HepG2 (cell line): ENCODE data around the gene SPDYE4. TPM values are rescaled to one million over a fixed set of nuclear protein-coding genes. Genes with fewer than 3 reads are reported as not detected.

Experiments used
- ATAC-seq: fragments of 200-7000 bp; cut with Tn5 transposase; 3 replicates; pipeline ENCODE4 v1.9.1; 2020; ENCODE audit warnings: mild to moderate bottlenecking, moderate library complexity
- BruUV-seq: library from RNA; stranded (reverse); fragments of 400-500 nt; replicated peaks from 2 replicates; lab custom pipeline; 2021; lab: Mats Ljungman, UMichigan
- CTCF ChIA-PET: fragments of 300-600 bp; formaldehyde crosslinking; extraction: SDS; loops from one replicate; lab custom pipeline; 2021; ENCODE audit warnings: low total read pairs, inconsistent platforms, low intra/inter-chr PET ratio; lab: Yijun Ruan, JAX
- POLR2A ChIA-PET: fragments of 350-600 bp; sonication (Branson Sonifier 250); formaldehyde crosslinking; loops from one replicate; lab custom pipeline; 2020; ENCODE audit warnings: antibody characterized with exemption, inconsistent platforms; lab: Yijun Ruan, JAX
- DNase-seq: peaks from one replicate; pipeline ENCODE4 v3.0.0-alpha.2; 2015; ENCODE audit warnings: low spot score
- FAIRE-seq: peaks from 3 replicates; lab custom pipeline; 2011; peaks lifted over from hg19 to GRCh38; lab: Jason Lieb, UNC
- H2AFZ ChIP-seq: one replicate; pipeline ENCODE4 v1.6.1; 2011; ENCODE audit warnings: low read length, inconsistent platforms
- H3K27ac ChIP-seq: fragments of 300-600 bp; 3 replicates; pipeline ENCODE4 v1.8.0; 2011; ENCODE audit warnings: mixed run types, mild to moderate bottlenecking, mixed read lengths, low read length, inconsistent platforms; ENCODE audit not compliant: insufficient read depth; ENCODE audit errors: extremely low read length
- H3K27me3 ChIP-seq, 2 experiments: fragments of 200-600 bp in 1 of 2; 2 replicates in 1 of 2; 3 replicates in 1 of 2; pipeline versions ENCODE4 v1.6.0 to v1.8.0; 2011; ENCODE audit warnings: low read length in 2 of 2, mild to moderate bottlenecking in 2 of 2, moderate library complexity in 2 of 2, inconsistent platforms in 1 of 2; ENCODE audit not compliant: insufficient read depth in 2 of 2, control insufficient read depth in 1 of 2
- H3K36me3 ChIP-seq, 2 experiments: fragments of 200-600 bp in 1 of 2; replicated peaks in 1 of 2; 2 replicates in 1 of 2; 3 replicates in 1 of 2; pipeline versions ENCODE4 v1.5.1 to v1.8.0; 2011; ENCODE audit warnings: low read length in 2 of 2, inconsistent platforms in 1 of 2; ENCODE audit not compliant: insufficient read depth in 2 of 2, control insufficient read depth in 1 of 2
- H3K4me1 ChIP-seq: 2 replicates; pipeline ENCODE4 v1.5.1; 2012; ENCODE audit warnings: low read length, inconsistent platforms; ENCODE audit not compliant: insufficient read depth
- H3K4me2 ChIP-seq: 2 replicates; pipeline ENCODE4 v1.6.0; 2011; ENCODE audit warnings: low read depth, low read length, inconsistent platforms
- H3K4me3 ChIP-seq, 3 experiments: fragments of 200-600 bp in 1 of 3; sonication (generic), shearing (Covaris generic) in 1 of 3; replicated peaks in 1 of 3; 2 replicates each; pipeline ENCODE4 v1.5.1; 2011 to 2016; ENCODE audit warnings: low read length in 3 of 3, inconsistent platforms in 2 of 3, low read depth in 2 of 3, mild to moderate bottlenecking in 2 of 3, control low read depth in 1 of 3, mixed read lengths in 1 of 3; ENCODE audit not compliant: insufficient read depth in 1 of 3
- H3K79me2 ChIP-seq: one replicate; pipeline ENCODE4 v1.6.1; 2011; ENCODE audit warnings: low read length, inconsistent platforms; ENCODE audit not compliant: insufficient read depth
- H3K9ac ChIP-seq: 2 replicates; pipeline ENCODE4 v1.6.0; 2011; ENCODE audit warnings: mild to moderate bottlenecking, low read depth, low read length, inconsistent platforms; ENCODE audit not compliant: insufficient read depth
- H3K9me3 ChIP-seq: 2 replicates; pipeline ENCODE4 v1.5.1; 2012; ENCODE audit warnings: mild to moderate bottlenecking, low read length
- H4K20me1 ChIP-seq: 2 replicates; pipeline ENCODE4 v1.6.0; 2011; ENCODE audit warnings: inconsistent platforms, mild to moderate bottlenecking, low read length, moderate library complexity; ENCODE audit not compliant: insufficient read depth
- IKZF1 ChIP-seq: fragments of 450-650 bp; IDR thresholded peaks from 2 replicates; pipeline ENCODE4 v1.7.1; 2016
- STAG1 ChIP-seq: sonication (generic); formaldehyde crosslinking; IDR thresholded peaks from 2 replicates; pipeline ENCODE4 v1.4.0; 2020; ENCODE audit warnings: missing genetic modification reagents
- XRCC5 ChIP-seq: fragments of 200-400 bp; formaldehyde crosslinking; optimal IDR thresholded peaks from 2 replicates; pipeline ENCODE3; 2017; ENCODE audit warnings: mild to moderate bottlenecking, low read length
- WGBS: methylation state at CpG from one replicate; pipeline ENCODE4 v1.1.6; 2017; ENCODE audit warnings: low lambda C conversion rate; 5-methylcytosine and 5-hydroxymethylcytosine counted together
- in situ Hi-C: cut with HindIII; loops from 2 replicates; pipeline ENCODE4 v1.10.0; 2017; ENCODE audit warnings: low pct_unique_long_range_greater_than_20kb; ENCODE audit not compliant: extremely low pct_ligation_motif_present
- intact Hi-C: fragments of 100-400 bp; cut with micrococcal nuclease; formaldehyde crosslinking; loops from one replicate; pipeline ENCODE4 v1.10.0; 2022; ENCODE audit not compliant: unreplicated experiment
- polyA plus RNA-seq, 8 experiments: library from polyadenylated mRNA; depleted of rRNA in 3 of 8; stranded (reverse) in 7 of 8; unstranded in 1 of 8; fragments of >200 nt; fragmentation: Illumina TruSeq in 4 of 8; extraction: Trizol in 4 of 8; gene quantifications; 2 replicates each; pipeline versions ENCODE4 v1.2.1 to v1.2.3, GENCODE V29; 2011 to 2016; ENCODE audit warnings: low read depth in 4 of 8, missing spikeins in 1 of 8, mixed read lengths in 1 of 8; ENCODE audit not compliant: insufficient read depth in 1 of 8
- total RNA-seq, 5 experiments: library from RNA; depleted of rRNA; stranded (reverse); fragments of >200 nt; fragmentation: Illumina TruSeq; extraction: Trizol; gene quantifications; 2 replicates each; pipeline ENCODE4 v1.2.3, GENCODE V29; 2016; ENCODE audit warnings: low read depth in 1 of 5
- TF ChIP-seq, protein P1 (sequence below): fragments of 450-650 bp; IDR thresholded peaks from 2 replicates; pipeline ENCODE4 v1.6.1; 2016
- TF ChIP-seq, protein P2 (sequence below): sonication (generic); formaldehyde crosslinking; IDR thresholded peaks from 2 replicates; pipeline ENCODE4 v1.5.0; 2020; ENCODE audit warnings: mild to moderate bottlenecking, missing genetic modification reagents, moderate library complexity

The SPDYE4 gene
- total and polyA plus RNA-seq, 2 of the 13 experiments (the other 11 are each of a cell fraction or from before 2014, with no cell fraction given) = not detected

DNA sequence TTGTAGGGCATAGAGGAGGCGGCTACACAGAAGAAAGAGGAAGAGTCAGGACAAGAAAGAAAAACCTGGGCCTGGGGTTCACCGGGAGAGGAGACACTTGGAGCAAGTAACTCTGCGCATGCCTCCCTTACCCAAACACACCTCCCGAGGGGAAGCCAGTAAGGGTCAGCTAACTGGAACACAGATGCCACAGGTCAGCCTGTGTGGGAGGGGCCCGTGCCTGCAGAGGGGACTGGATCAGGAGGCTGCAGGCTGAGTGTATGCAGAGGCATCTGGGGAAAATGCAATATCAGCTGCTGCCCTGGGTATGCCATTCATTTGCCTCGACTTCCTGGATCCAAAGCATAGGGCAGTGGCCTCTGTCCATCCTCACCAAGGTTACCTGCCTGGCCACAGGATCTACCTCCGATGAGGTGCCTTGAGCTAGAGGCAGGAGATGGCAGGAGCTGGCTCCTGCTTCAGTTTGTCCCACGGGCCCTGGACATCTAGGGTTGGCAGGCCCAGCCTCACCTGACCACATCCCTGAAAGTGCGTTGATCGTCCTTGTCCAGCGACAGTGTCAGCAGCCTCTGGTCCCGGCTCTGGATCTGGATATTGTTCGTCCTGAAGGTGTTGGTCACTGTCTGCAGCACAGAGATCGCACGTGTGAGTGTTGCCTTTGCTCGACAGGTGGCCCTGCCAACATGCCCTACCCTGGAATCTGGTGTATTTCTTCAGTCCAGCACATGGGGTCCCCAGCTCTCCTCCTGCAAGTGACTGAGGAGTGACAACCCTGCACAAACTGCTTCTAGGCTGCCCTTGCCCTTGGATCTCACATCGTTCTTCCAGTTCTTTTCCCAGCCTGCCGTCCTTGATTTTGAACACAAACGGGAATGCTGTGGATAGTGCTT lies 45.4 kb upstream of the SPDYE4 start:
- 14% methylated on average over 7 of the region's 19 CpGs for WGBS
- ChIA-PET POLR2A (no interaction called here), CTCF (interaction anchor here (1.7 kb wide), 1 partner anchor 91 kb away, joined by 4 read pairs; no protein-coding TSS in a partner anchor)
- no peaks in the 10 kb centered on the region for H3K36me3 ChIP-seq
- no peak for FAIRE-seq
- no peaks in the 10 kb centered on the region for H4K20me1 ChIP-seq
- no peaks in the 10 kb centered on the region for H3K9me3 ChIP-seq
- H3K79me2 ChIP-seq = no peaks in the 10 kb centered on the region
- no peak overlapping the region for H3K4me3 ChIP-seq
- TF ChIP-seq IKZF1 (no peak), STAG1 (CRISPR knock-in tag) (peak; percentile 44; the same call in 1 of the 2 replicates), XRCC5 (peak; percentile 27)
- TF ChIP-seq, protein P1, sequence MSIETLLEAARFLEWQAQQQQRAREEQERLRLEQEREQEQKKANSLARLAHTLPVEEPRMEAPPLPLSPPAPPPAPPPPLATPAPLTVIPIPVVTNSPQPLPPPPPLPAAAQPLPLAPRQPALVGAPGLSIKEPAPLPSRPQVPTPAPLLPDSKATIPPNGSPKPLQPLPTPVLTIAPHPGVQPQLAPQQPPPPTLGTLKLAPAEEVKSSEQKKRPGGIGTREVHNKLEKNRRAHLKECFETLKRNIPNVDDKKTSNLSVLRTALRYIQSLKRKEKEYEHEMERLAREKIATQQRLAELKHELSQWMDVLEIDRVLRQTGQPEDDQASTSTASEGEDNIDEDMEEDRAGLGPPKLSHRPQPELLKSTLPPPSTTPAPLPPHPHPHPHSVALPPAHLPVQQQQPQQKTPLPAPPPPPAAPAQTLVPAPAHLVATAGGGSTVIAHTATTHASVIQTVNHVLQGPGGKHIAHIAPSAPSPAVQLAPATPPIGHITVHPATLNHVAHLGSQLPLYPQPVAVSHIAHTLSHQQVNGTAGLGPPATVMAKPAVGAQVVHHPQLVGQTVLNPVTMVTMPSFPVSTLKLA = peak; percentile 57
- TF ChIP-seq, protein P2, sequence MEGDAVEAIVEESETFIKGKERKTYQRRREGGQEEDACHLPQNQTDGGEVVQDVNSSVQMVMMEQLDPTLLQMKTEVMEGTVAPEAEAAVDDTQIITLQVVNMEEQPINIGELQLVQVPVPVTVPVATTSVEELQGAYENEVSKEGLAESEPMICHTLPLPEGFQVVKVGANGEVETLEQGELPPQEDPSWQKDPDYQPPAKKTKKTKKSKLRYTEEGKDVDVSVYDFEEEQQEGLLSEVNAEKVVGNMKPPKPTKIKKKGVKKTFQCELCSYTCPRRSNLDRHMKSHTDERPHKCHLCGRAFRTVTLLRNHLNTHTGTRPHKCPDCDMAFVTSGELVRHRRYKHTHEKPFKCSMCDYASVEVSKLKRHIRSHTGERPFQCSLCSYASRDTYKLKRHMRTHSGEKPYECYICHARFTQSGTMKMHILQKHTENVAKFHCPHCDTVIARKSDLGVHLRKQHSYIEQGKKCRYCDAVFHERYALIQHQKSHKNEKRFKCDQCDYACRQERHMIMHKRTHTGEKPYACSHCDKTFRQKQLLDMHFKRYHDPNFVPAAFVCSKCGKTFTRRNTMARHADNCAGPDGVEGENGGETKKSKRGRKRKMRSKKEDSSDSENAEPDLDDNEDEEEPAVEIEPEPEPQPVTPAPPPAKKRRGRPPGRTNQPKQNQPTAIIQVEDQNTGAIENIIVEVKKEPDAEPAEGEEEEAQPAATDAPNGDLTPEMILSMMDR (CRISPR knock-in tag) = peak; percentile 53
- TF ChIP-seq, all 625 proteins: peak for 4
- in situ Hi-C loops (no loop called here), intact Hi-C loops (loop anchor here (5.0 kb wide), 1 partner anchor 94 kb away; no protein-coding TSS in a partner anchor)
- peaks cover 1 to 23% of the 10 kb centered on the region in 2 experiments for H3K27me3 ChIP-seq
- ATAC-seq (peak; percentile 86), DNase-seq (peak; percentile 31)
- no peak overlapping the region for H2AFZ ChIP-seq
- BruUV-seq = no TSS peak
- no peak overlapping the region for H3K27ac ChIP-seq
- H3K4me1 ChIP-seq = no peaks in the 10 kb centered on the region
- H3K4me2 ChIP-seq = no peak overlapping the region
- H3K9ac ChIP-seq = no peak overlapping the region
